Neural cell (in vitro differentiated cells): ENCODE results near the gene ARL8A. TPM values are rescaled to one million over a fixed set of nuclear protein-coding genes. Genes with fewer than 3 reads are reported as not detected.

ENCODE experiments used
- H2AFZ ChIP-seq: fragments of 200-600, 300-800 bp; sonication (generic), shearing (Covaris generic); 2 replicates; pipeline ENCODE4 v1.6.0; 2014; ENCODE audit warnings: low read depth, mild to moderate bottlenecking, antibody characterized with exemption, low read length, moderate library complexity
- H3F3A ChIP-seq: fragments of 200-600 bp; shearing (Covaris generic); 2 replicates; pipeline ENCODE4 v1.6.1; 2016; ENCODE audit warnings: mild to moderate bottlenecking, moderate library complexity, mixed read lengths, antibody characterized with exemption, low read length; ENCODE audit not compliant: insufficient read depth, poor library complexity, severe bottlenecking
- H3K27ac ChIP-seq: fragments of 200-600, 300-800 bp; sonication (generic), shearing (Covaris generic); 2 replicates; pipeline ENCODE4 v1.5.1; 2014; ENCODE audit warnings: mild to moderate bottlenecking, low read length, moderate library complexity
- H3K27me3 ChIP-seq: fragments of 300-800, 200-600 bp; sonication (generic), shearing (Covaris generic); 2 replicates; pipeline ENCODE4 v1.6.0; 2014; ENCODE audit warnings: mild to moderate bottlenecking, low read depth, low read length, moderate library complexity; ENCODE audit not compliant: insufficient read depth
- H3K36me3 ChIP-seq: fragments of 300-800, 200-600 bp; sonication (generic), shearing (Covaris generic); 2 replicates; pipeline ENCODE4 v1.5.1; 2014; ENCODE audit warnings: mild to moderate bottlenecking, antibody characterized with exemption, low read length, moderate library complexity; ENCODE audit not compliant: insufficient read depth
- H3K4me2 ChIP-seq: fragments of 300-800, 200-600 bp; sonication (generic), shearing (Covaris generic); 2 replicates; pipeline ENCODE4 v1.6.0; 2014; ENCODE audit warnings: mild to moderate bottlenecking, low read length
- H3K4me3 ChIP-seq: fragments of 300-800, 200-600 bp; sonication (generic), shearing (Covaris generic); 2 replicates; pipeline ENCODE4 v1.5.1; 2014; ENCODE audit warnings: mild to moderate bottlenecking, low read length, moderate library complexity
- H3K79me2 ChIP-seq: fragments of 200-600 bp; shearing (Covaris generic); replicated peaks from 2 replicates; pipeline ENCODE4 v1.6.0; 2014; ENCODE audit warnings: mild to moderate bottlenecking, low read length, moderate library complexity; ENCODE audit not compliant: insufficient read depth
- H3K9ac ChIP-seq: fragments of 300-800, 200-600 bp; sonication (generic), shearing (Covaris generic); 2 replicates; pipeline ENCODE4 v1.6.1; 2016; ENCODE audit warnings: mild to moderate bottlenecking, low read length, mixed read lengths
- H3K9me2 ChIP-seq: fragments of 200-600 bp; shearing (Covaris generic); 2 replicates; pipeline ENCODE4 v1.6.1; 2016; ENCODE audit warnings: mild to moderate bottlenecking, low read length, mixed read lengths; ENCODE audit not compliant: insufficient read depth
- H3K9me3 ChIP-seq: fragments of 200-600, 300-800 bp; sonication (generic), shearing (Covaris generic); 2 replicates; pipeline ENCODE4 v1.6.1; 2016; ENCODE audit warnings: mild to moderate bottlenecking, mixed run types, low read length, moderate library complexity, mixed read lengths
- H4K20me1 ChIP-seq: fragments of 200-600 bp; shearing (Covaris generic); 2 replicates; pipeline ENCODE4 v1.6.1; 2016; ENCODE audit warnings: mild to moderate bottlenecking, mixed run types; ENCODE audit not compliant: insufficient read depth
- EP300 ChIP-seq: fragments of 450-650 bp; conservative IDR thresholded peaks from 2 replicates; pipeline ENCODE4 v1.6.1; 2014; ENCODE audit warnings: antibody characterized with exemption, mild to moderate bottlenecking, moderate library complexity; ENCODE audit not compliant: poor library complexity, severe bottlenecking
- EZH2 ChIP-seq: fragments of 200-600, 300-800 bp; shearing (Covaris generic), sonication (generic); IDR thresholded peaks from 2 replicates; pipeline ENCODE4 v1.6.1; 2014; ENCODE audit warnings: antibody characterized with exemption, low read length, borderline replicate concordance, mild to moderate bottlenecking; ENCODE audit not compliant: insufficient read depth, poor library complexity, severe bottlenecking
- MXI1 ChIP-seq: fragments of 450-650 bp; conservative IDR thresholded peaks from 2 replicates; pipeline ENCODE4 v1.6.1; 2014; ENCODE audit warnings: antibody characterized with exemption, mild to moderate bottlenecking; ENCODE audit not compliant: poor library complexity, severe bottlenecking
- POLR2AphosphoS5 ChIP-seq: IDR thresholded peaks from 2 replicates; pipeline ENCODE4 v1.6.1; 2012
- RAD21 ChIP-seq: fragments of 450-650 bp; conservative IDR thresholded peaks from 2 replicates; pipeline ENCODE4 v1.6.1; 2014; ENCODE audit warnings: antibody characterized with exemption, mild to moderate bottlenecking, moderate library complexity
- SMC3 ChIP-seq: fragments of 450-650 bp; conservative IDR thresholded peaks from 2 replicates; pipeline ENCODE4 v1.6.1; 2014; ENCODE audit warnings: antibody characterized with exemption, mild to moderate bottlenecking, moderate library complexity; ENCODE audit not compliant: poor library complexity
- TAF1 ChIP-seq: IDR thresholded peaks from 2 replicates; pipeline ENCODE4 v1.6.1; 2012; ENCODE audit warnings: low read depth
- polyA plus RNA-seq: library from polyadenylated mRNA; depleted of rRNA; stranded (reverse); fragments of >200 nt; gene quantifications from 2 replicates; pipeline ENCODE4 v1.2.3, GENCODE V29; 2014
- TF ChIP-seq, protein P1 (sequence below): IDR thresholded peaks from 2 replicates; pipeline ENCODE4 v1.6.1; 2012; ENCODE audit warnings: borderline replicate concordance
- TF ChIP-seq, protein P2 (sequence below): fragments of 450-650 bp; IDR thresholded peaks from 2 replicates; pipeline ENCODE4 v1.5.1; 2014; ENCODE audit warnings: antibody characterized with exemption, mild to moderate bottlenecking, moderate library complexity; ENCODE audit not compliant: poor library complexity, severe bottlenecking

The ARL8A gene
- polyA plus RNA-seq, 1 donor from 2014 or later: 89.4 TPM

DNA sequence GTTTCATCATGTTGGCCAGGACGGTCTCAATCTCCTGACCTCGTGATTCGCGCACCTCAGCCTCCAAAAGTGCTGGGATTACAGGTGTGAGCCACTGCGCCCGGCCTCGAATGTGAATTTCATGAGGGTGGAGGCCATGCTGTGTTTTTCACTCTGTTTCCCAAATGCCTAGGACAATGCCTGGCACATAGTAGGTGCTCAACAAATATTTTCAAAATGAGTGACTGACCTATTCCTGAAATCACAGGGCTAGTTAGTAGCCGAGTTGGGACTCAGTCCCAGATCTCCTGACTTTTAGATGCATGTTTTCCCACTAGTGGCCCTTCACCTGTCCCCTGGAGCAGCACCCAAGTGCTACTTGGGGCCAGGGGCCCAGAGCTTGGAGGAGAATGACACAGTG is 28.2 kb downstream of the ARL8A start:
- H4K20me1 ChIP-seq: no peaks in the 10 kb centered on the region
- no peaks in the 10 kb centered on the region for H3K36me3 ChIP-seq
- H2AFZ ChIP-seq: no peak overlapping the region
- H3K27me3 ChIP-seq: no peaks in the 10 kb centered on the region
- no peak overlapping the region for H3K4me3 ChIP-seq
- H3K4me2 ChIP-seq: no peak overlapping the region
- TF ChIP-seq POLR2AphosphoS5 (no peak), EP300 (no peak)
- H3K79me2 ChIP-seq: no peaks in the 10 kb centered on the region
- H3K27ac ChIP-seq: no peak overlapping the region
- no peaks in the 10 kb centered on the region for H3F3A ChIP-seq
- H3K9me2 ChIP-seq: no peaks in the 10 kb centered on the region
- H3K9ac ChIP-seq: no peak overlapping the region
- H3K9me3 ChIP-seq: no peaks in the 10 kb centered on the region

DNA sequence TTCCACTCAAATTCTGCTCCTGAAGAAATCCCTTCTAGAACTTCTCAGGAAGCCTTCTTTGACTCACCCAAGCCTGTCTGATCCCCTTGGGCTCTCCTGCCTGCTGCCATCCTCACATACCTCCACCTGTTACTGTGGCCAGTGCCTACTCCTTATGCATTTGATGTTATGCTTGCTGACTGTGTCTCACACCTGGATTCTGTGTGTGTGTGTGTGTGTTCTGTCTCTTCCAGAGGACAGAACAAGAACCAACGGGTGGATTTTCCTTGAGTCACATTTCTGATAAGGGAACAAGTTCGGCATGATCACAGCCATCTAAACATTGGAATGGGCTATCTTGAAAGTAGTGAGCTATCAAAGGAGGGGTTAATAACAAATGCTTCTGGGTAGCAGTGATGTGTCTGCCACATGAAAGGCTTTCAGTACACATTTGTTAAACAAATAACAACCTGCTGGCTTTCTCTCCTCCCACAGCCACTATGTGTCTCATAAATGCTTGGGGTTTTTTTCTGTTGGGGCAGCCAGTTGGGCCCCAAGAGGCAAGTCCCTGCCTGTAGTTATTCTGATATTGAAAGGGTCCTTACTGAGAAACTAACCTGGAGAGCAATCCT is 30.7 kb downstream of the ARL8A start:
- Histone ChIP-seq H3K79me2 (no peaks in the 10 kb centered on the region), H3K9me3 (no peaks in the 10 kb centered on the region), H3K27ac (no peak overlapping the region), H3K4me3 (no peak overlapping the region), H3F3A (no peaks in the 10 kb centered on the region), H2AFZ (no peak overlapping the region), H3K9ac (no peak overlapping the region), H3K9me2 (no peaks in the 10 kb centered on the region), H3K27me3 (no peaks in the 10 kb centered on the region), H4K20me1 (no peaks in the 10 kb centered on the region), H3K4me2 (no peak overlapping the region), H3K36me3 (no peaks in the 10 kb centered on the region)
- TF ChIP-seq MXI1: no peak
- TF ChIP-seq, protein P1, sequence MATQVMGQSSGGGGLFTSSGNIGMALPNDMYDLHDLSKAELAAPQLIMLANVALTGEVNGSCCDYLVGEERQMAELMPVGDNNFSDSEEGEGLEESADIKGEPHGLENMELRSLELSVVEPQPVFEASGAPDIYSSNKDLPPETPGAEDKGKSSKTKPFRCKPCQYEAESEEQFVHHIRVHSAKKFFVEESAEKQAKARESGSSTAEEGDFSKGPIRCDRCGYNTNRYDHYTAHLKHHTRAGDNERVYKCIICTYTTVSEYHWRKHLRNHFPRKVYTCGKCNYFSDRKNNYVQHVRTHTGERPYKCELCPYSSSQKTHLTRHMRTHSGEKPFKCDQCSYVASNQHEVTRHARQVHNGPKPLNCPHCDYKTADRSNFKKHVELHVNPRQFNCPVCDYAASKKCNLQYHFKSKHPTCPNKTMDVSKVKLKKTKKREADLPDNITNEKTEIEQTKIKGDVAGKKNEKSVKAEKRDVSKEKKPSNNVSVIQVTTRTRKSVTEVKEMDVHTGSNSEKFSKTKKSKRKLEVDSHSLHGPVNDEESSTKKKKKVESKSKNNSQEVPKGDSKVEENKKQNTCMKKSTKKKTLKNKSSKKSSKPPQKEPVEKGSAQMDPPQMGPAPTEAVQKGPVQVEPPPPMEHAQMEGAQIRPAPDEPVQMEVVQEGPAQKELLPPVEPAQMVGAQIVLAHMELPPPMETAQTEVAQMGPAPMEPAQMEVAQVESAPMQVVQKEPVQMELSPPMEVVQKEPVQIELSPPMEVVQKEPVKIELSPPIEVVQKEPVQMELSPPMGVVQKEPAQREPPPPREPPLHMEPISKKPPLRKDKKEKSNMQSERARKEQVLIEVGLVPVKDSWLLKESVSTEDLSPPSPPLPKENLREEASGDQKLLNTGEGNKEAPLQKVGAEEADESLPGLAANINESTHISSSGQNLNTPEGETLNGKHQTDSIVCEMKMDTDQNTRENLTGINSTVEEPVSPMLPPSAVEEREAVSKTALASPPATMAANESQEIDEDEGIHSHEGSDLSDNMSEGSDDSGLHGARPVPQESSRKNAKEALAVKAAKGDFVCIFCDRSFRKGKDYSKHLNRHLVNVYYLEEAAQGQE: no peak
- no peak for TF ChIP-seq RAD21
- TF ChIP-seq SMC3: no peak
- no peak for TF ChIP-seq EP300
- TF ChIP-seq TAF1: no peak
- no peak for TF ChIP-seq EZH2
- no peak for TF ChIP-seq POLR2AphosphoS5
- TF ChIP-seq, protein P2, sequence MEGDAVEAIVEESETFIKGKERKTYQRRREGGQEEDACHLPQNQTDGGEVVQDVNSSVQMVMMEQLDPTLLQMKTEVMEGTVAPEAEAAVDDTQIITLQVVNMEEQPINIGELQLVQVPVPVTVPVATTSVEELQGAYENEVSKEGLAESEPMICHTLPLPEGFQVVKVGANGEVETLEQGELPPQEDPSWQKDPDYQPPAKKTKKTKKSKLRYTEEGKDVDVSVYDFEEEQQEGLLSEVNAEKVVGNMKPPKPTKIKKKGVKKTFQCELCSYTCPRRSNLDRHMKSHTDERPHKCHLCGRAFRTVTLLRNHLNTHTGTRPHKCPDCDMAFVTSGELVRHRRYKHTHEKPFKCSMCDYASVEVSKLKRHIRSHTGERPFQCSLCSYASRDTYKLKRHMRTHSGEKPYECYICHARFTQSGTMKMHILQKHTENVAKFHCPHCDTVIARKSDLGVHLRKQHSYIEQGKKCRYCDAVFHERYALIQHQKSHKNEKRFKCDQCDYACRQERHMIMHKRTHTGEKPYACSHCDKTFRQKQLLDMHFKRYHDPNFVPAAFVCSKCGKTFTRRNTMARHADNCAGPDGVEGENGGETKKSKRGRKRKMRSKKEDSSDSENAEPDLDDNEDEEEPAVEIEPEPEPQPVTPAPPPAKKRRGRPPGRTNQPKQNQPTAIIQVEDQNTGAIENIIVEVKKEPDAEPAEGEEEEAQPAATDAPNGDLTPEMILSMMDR: no peak
